Stimulated activated CD4-positive, alpha-beta T cell treated with anti-CD3 and anti-CD28 coated beads, Interleukin-1b, Interleukin-23, amount 100 ng/mL, for 1 hour (primary cell): ENCODE data around the gene TMEM106B.

Experiments used
- DNase-seq, 2 donors: peaks; one replicate each; pipeline ENCODE4 v3.0.0-alpha.2; 2020; ENCODE audit warnings: low read depth in 2 of 2

The TMEM106B gene

DNA sequence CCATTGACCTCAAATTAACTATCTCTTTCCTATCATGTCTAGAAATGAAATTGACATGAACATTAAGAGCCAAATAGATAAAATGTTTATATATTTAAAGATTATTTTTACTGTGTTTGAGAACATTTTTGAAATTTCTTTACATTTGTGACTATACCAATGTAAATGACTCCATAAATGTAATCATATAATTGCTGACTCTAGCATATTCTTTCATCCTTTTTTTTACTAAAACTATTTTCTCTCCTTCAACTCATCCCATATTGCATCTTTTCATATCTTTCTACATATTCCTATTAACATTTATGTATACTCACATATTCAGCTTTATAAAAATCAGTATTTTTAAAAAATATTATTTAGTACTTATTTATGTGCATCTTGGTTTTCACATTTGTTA, 16.9 kb downstream of the TMEM106B start:
- no peak for DNase-seq

- no peak for DNase-seq
Observed at GRCh38 chr7:12229046-12229445, 18.0 kb downstream of the TMEM106B start.

- DNase-seq: no peak
Observed at GRCh38 chr7:12231097-12231496, 20.0 kb downstream of the TMEM106B start.

DNA sequence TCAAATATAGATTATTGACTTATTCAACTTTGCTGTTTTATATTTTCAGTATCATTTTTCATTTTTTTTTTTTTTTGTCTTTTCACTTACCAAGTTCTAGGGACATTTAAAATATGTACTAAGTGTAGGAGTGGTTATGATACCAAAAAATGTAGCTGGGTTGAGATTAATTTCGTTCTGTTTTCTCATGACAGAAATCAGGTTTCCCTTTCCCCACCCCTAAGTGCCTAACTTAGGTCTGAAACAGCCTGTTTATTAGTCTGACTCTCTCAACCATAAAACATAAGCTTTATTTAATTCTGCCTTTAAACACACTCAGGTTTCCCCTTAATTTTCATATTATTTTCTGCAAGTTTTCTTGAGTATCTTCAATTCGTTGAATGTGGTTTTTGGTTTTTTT, 22.1 kb downstream of the TMEM106B start:
- no peak for DNase-seq

GRCh38 chr7:12234334-12234865, 23.3 kb downstream of the TMEM106B start:
- DNase-seq: no peak

DNA sequence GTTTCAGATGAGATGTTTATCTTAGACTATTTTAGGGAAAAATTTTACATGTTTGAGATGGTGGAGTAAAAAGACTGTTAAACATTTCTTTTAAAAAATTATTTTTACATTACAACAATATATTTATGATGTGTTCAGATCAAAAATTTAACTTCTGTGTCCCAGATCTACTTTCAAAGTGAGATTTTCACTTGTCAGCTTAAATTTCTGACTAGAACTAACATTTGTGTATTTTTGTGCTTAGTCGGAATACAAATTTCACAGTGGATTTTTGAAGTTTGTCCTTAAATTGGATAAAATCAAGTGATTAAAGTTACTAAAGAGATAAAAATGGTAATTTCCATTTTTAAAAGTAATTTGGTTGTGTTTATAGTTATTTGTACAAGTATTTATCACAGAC, 24.9 kb downstream of the TMEM106B start:
- DNase-seq: no peak

- no peak for DNase-seq
Observed at GRCh38 chr7:12237007-12237406, 25.9 kb downstream of the TMEM106B start.

- DNase-seq: no peak
Observed at GRCh38 chr7:12239806-12240205, 28.7 kb downstream of the TMEM106B start.

DNA sequence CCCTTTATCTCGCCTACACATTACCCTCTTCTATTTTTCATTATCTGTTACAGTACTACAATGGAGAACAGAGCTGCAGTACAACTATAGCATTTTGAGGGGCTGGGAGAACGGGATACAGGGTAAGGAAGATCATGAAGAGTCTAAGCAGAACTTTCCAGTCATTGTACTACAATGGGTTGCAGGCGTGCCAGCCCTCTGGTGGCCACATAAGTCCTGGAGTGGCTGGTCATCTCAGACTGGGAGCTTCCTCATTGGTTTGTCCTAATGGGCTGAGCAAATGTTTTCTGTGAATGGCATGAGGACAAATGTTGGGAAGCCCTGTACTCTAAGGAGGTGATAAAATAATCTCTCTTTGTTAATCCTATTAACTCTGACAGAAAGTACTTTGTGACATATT, 33.0 kb downstream of the TMEM106B start:
- no peak for DNase-seq

- no peak for DNase-seq
Observed at GRCh38 chr7:12244694-12245093, 33.6 kb downstream of the TMEM106B start.

DNA sequence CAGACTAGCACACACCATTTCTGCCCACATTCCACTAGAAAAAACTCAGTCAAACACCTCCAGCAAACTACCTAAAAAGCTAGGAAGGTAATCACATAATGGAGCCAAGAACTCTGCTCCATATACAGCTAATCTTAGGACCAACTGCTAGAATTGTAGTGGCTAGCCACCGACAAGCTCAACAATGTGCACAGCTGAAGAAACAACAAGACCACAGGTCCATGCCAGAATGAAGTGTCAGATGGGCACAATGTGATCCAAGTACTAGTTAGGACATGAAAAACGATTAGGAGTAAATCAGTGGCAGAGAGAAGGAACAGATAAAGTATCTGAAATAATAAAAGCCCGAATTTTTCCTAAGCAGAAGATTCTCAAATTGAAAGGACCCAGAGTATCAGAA, 38.6 kb downstream of the TMEM106B start:
- DNase-seq: no peak

DNA sequence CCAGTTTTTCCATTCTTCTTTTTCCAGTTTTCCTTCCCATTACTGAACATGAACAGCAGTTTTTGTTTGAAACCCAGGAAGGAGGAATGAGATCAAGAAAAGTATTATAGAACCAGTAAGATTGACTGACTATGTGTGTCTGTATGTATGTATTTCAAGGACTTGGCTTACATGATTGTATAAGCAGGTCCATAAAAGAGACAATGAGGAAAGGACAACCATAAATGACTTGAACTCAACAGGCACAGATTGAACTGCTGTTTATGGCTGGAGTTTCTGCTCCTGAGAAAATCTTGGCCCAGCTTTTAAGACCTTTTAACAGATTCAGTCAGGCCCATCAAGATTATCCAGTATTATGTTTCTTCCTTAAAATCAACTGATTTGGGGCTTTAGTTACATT, 39.1 kb downstream of the TMEM106B start:
- DNase-seq: no peak

- DNase-seq: no peak
Observed at GRCh38 chr7:12256090-12256489, 45.0 kb downstream of the TMEM106B start.

DNA sequence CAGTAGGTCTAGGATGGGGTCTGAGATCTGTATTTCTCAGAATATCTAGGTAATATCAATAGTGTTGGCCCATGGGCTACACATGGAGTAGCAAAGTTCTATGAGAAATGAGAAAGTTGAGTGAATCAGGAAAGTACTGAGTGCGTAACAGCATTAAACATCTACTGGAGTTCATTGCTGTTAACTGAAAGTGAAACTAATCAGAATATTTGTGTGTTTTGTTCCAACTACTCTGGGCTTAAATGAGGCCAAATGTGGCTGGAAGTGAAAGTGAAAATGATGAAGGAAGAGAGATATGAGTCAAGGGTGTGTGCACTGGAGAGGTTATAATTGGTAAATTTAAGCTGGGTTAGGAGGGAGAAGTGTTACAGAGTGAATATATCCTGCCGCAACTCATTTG, 46.5 kb downstream of the TMEM106B start:
- no peak for DNase-seq

- no peak for DNase-seq
Observed at GRCh38 chr7:12258074-12258473, 47.0 kb downstream of the TMEM106B start.

GRCh38 chr7:12267542-12267941, 56.4 kb downstream of the TMEM106B start:
- DNase-seq: no peak

- no peak for DNase-seq
Observed at GRCh38 chr7:12269100-12269895, 58.2 kb downstream of the TMEM106B start.

- no peak for DNase-seq
Observed at GRCh38 chr7:12281038-12281437, 69.9 kb downstream of the TMEM106B start.

- DNase-seq: no peak
Observed at GRCh38 chr7:12287901-12288300, 76.8 kb downstream of the TMEM106B start.

DNA sequence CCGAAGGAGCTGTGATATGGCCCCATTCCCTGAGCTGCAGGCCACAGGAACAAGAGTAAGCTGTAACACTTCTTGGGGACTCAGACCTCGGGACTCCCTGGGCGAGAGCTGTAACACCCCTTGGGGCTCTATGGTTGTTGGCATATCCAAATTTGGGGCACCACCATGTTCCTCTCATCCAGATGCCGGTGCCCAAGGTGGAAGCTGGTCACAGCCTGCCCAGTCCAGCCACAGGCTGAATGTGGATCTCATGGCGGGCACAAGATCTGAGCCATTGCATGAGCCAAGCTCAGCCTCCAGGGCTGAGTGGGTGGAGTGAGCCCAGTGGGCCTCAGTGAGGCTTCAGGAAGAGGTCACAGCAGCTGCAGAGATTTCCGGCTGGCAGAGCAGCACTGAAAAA, 78.9 kb downstream of the TMEM106B start:
- no peak for DNase-seq

DNA sequence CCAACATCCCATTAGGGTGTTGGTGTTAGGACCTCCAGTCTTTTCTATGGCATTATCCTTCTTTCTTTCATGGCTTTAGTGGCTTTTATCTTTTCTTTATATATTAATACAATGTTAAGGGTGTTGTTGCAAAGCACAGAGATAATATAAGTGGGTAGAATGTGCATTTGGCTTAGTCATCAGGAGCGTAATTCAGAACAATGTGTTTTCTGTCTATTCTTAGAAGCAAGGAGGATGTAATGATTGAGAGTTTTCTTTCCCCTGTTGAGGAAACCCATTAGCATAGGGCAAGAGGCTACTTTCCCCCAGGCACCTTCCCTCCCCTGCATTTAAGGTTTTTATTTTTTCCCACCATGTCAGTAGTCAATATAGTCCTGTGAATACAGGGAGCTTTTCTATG, 79.7 kb downstream of the TMEM106B start:
- no peak for DNase-seq

DNA sequence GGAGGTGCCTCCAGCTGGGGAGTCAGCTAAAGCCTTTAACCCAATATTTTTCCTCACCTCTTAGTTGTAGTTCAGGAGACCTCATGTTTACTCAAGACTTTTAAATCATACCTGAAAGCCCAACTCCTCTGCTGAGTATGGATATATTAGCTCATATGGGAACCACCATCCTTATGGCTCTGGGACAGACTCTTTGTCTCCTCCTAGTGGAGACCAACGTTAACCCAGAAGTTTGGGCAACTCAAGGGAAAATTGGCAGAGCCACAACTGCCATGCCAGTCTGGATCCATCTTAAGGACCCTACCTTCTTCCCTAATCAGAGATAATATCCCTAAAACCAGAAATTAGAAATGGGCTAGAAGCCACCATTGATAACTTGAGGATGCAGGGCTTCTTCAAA, 80.8 kb downstream of the TMEM106B start:
- DNase-seq: no peak
